ENCODE results near the gene CRYAB.

GRCh38 chr11:111913031-111913861 is 1.7 kb upstream of the CRYAB start:
- TF ChIP-seq CTCF (IDR thresholded peaks at IDR 0.05; ENCODE audit: low read depth, low read length) (no peak), EZH2phosphoT487 (IDR thresholded peaks at IDR 0.05; ENCODE audit: low read depth) (no peak)

Measured in OCI-LY3 (cell line).